ENCODE data around the gene TMEM151B. TPM values are rescaled to one million over a fixed set of nuclear protein-coding genes. Genes with fewer than 3 reads are reported as not detected.

The TMEM151B gene
- total and polyA plus RNA-seq, 10 of the 15 experiments (the other 5 are each of a cell fraction or from before 2014, with no cell fraction given), result 0.01 to 0.19 (median 0.05) TPM; not detected in 6

DNA sequence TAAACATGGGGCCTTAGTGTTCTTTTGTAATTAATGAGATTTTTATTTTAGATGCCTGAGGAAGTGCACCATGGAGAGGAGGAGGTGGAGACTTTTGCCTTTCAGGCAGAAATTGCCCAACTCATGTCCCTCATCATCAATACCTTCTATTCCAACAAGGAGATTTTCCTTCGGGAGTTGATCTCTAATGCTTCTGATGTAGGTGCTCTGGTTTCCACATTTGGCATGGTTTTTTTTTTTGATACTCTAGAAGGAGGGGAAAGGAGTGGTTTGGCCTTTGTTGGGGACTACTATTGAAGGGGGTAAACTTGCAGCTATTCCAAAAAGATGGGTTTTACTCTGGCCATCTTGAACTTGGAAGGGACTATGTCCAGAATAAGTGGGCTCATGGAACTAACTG is 21.7 kb upstream of the TMEM151B start (continued):
- TF ChIP-seq, protein P1, sequence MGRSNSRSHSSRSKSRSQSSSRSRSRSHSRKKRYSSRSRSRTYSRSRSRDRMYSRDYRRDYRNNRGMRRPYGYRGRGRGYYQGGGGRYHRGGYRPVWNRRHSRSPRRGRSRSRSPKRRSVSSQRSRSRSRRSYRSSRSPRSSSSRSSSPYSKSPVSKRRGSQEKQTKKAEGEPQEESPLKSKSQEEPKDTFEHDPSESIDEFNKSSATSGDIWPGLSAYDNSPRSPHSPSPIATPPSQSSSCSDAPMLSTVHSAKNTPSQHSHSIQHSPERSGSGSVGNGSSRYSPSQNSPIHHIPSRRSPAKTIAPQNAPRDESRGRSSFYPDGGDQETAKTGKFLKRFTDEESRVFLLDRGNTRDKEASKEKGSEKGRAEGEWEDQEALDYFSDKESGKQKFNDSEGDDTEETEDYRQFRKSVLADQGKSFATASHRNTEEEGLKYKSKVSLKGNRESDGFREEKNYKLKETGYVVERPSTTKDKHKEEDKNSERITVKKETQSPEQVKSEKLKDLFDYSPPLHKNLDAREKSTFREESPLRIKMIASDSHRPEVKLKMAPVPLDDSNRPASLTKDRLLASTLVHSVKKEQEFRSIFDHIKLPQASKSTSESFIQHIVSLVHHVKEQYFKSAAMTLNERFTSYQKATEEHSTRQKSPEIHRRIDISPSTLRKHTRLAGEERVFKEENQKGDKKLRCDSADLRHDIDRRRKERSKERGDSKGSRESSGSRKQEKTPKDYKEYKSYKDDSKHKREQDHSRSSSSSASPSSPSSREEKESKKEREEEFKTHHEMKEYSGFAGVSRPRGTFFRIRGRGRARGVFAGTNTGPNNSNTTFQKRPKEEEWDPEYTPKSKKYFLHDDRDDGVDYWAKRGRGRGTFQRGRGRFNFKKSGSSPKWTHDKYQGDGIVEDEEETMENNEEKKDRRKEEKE (IDR thresholded peaks at IDR 0.05), result no peak
- no peak for TF ChIP-seq KLF5 (IDR thresholded peaks at IDR 0.05; ENCODE audit: partially characterized antibody)
- no peak for TF ChIP-seq CHD2 (IDR thresholded peaks at IDR 0.05; ENCODE audit: borderline replicate concordance, low read depth, low read length)
- no peak for TF ChIP-seq LARP7 (IDR thresholded peaks at IDR 0.05)
- no peak for TF ChIP-seq GATAD2B (conservative IDR thresholded peaks at IDR 0.05; ENCODE audit: low read depth)
- no peak for TF ChIP-seq ASH2L (IDR thresholded peaks at IDR 0.05; ENCODE audit: borderline replicate concordance, low read depth)

DNA sequence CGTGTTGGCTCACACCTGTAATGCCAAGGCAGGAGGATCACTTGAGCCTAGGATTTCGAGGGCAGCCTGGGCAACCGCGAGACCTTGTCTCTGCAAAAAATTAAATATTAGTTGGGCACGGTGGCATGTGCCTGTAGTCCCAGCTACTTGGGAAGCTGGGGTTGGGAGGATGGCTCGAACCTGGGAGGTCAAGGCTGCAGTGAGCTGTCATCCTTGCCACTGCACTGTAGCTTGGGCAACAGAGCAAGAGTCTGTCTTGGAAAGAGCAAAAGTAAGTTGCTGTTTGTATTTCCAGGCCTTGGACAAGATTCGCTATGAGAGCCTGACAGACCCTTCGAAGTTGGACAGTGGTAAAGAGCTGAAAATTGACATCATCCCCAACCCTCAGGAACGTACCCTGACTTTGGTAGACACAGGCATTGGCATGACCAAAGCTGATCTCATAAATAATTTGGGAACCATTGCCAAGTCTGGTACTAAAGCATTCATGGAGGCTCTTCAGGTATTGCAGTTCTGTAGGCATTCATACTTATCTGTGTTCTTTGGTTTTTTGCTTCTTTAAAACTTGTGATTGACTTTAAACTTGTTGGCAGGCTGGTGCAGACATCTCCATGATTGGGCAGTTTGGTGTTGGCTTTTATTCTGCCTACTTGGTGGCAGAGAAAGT is 21.0 kb upstream of the TMEM151B start:
- peaks cover 11% of the 10 kb centered on the region; the same call in 1 of the 2 replicates for H4K20me1 ChIP-seq (ENCODE audit: control insufficient read depth, insufficient read depth)
- FAIRE-seq (no peak), DNase-seq (ENCODE audit: low read depth, low spot score) (no peak), ATAC-seq (no peak)
- BruUV-seq (replicated peaks), result no TSS peak
- H2AFZ ChIP-seq (ENCODE audit: control insufficient read depth, low read depth, low read length), result no peak overlapping the region
- H3K27ac ChIP-seq (ENCODE audit: control insufficient read depth, insufficient read depth), result no peak overlapping the region
- no peaks in the 10 kb centered on the region for H3K27me3 ChIP-seq (replicated peaks in 1 of 2; ENCODE audit: control insufficient read depth in 2 of 2, insufficient read depth in 2 of 2, low read length in 1 of 2)
- 40% methylated on average over 9 of the region's 9 CpGs for WGBS (ENCODE audit: insufficient coverage, insufficient replicate concordance, low lambda C conversion rate, missing lambda C conversion rate)
- peak overlapping the region; percentile 58 for H3K4me2 ChIP-seq (ENCODE audit: control insufficient read depth, insufficient read depth)
- ChIA-PET RAD21 (ENCODE audit: unreplicated experiment) (interaction anchor here (1.2 to 1.4 kb wide), 2 partner anchors 13 to 25 kb away, joined by 3 to 6 read pairs; no protein-coding TSS in a partner anchor), SMC1A (ENCODE audit: uncharacterized antibody, unreplicated experiment) (interaction anchor here (0.6 to 2.6 kb wide), 2 partner anchors 25 to 42 kb away, joined by 3 to 10 read pairs; no protein-coding TSS in a partner anchor), POLR2A (interaction anchor here (5.1 to 6.3 kb wide), 2 partner anchors 11 to 28 kb away, joined by 63 to 131 read pairs; partner anchors contain the start of genes SLC29A1 and SLC35B2), CTCF (interaction anchor here (1.0 to 7.7 kb wide), 5 partner anchors 12 to 155 kb away, joined by 3 to 39 read pairs (median 6); partner anchors contain the start of gene SLC29A1)
- in situ Hi-C loops (cut with MboI), result no loop called here
- peak overlapping the region; percentile 95 for H3K4me3 ChIP-seq
- intact Hi-C loops (cut with micrococcal nuclease; ENCODE audit: unreplicated experiment), result no loop called here
- peaks cover 7% of the 10 kb centered on the region; the same call in 1 of the 2 replicates for H3K4me1 ChIP-seq (ENCODE audit: control insufficient read depth, insufficient read depth, low read length)
- H3K9me3 ChIP-seq (replicated peaks; ENCODE audit: control insufficient read depth, insufficient read depth, low read length), result no peaks in the 10 kb centered on the region
- peaks cover 74% of the 10 kb centered on the region for H3K79me2 ChIP-seq (ENCODE audit: control insufficient read depth, insufficient read depth, low read length)
- TF ChIP-seq BACH1 (IDR thresholded peaks at IDR 0.05; ENCODE audit: borderline replicate concordance) (peak; percentile 37; the same call in 1 of the 2 replicates), POLR2AphosphoS5 (IDR thresholded peaks at IDR 0.05; ENCODE audit: low read length) (peak; percentile 58), POLR2A (IDR thresholded peaks at IDR 0.05; ENCODE audit: low read depth, low read length) (peak; percentile 47), RUNX3 (IDR thresholded peaks at IDR 0.05; ENCODE audit: low read length) (no peak)
- H3K9ac ChIP-seq (ENCODE audit: control insufficient read depth, insufficient read depth, low read length), result peak overlapping the region; percentile 100
- H3K36me3 ChIP-seq (ENCODE audit: control insufficient read depth in 2 of 2, insufficient read depth in 2 of 2, low read length in 1 of 2), result peaks cover 28 to 50% of the 10 kb centered on the region in 2 experiments

All from GM12878 (cell line).